GM19240 (cell line): ENCODE results near the gene GNG11.

Experiments
- DNase-seq: peaks from one replicate; pipeline ENCODE4 v3.0.0; 2011; ENCODE audit warnings: low spot score; ENCODE audit not compliant: insufficient read length

The GNG11 gene

DNA sequence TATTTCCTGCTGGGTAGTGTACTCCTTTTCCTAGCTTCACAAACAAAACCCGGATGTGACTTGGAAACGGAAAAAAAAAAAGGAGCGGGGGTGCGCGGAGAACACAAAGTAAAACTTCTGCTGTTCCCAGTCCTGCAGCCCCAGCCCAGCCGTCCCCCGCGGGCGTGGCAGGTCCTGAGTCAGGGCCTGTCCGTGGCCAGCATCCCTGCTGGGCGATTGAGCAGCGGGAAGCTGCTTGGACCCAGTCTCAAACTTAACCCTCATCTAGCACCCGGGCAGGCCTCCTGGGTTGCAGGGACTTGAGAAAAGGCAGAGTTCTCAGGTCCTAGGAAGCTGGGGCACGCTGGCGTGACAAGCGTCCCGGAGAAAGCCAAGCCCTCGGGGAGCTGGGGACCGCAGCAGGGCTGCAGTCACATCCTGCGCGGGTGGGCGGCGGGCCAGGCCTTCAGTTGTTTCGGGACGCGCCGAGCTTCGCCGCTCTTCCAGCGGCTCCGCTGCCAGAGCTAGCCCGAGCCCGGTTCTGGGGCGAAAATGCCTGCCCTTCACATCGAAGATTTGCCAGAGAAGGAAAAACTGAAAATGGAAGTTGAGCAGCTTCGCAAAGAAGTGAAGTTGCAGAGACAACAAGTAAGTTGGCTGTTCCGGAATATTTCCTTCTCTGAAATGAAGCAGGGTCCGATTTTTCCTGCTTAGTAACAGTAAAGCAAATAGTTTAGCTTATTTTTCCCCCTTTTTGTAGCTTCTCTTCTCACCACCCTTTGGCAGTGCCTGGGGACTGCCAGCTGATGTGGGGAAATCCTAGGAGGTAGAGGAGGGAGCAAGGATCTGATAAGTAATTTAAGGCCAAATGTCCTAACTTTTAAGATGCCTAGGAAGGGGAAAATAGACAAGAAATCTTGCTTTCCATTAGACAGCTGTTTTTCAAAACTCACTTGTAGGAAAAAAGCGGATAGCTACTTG lies at the start of gene GNG11:
TSS of gene GNG11 (plus strand) at position 129 of the 960 bp plus-strand sequence. CDS start at position 532, 403 bp downstream.
- DNase-seq: peak; percentile 3

DNA sequence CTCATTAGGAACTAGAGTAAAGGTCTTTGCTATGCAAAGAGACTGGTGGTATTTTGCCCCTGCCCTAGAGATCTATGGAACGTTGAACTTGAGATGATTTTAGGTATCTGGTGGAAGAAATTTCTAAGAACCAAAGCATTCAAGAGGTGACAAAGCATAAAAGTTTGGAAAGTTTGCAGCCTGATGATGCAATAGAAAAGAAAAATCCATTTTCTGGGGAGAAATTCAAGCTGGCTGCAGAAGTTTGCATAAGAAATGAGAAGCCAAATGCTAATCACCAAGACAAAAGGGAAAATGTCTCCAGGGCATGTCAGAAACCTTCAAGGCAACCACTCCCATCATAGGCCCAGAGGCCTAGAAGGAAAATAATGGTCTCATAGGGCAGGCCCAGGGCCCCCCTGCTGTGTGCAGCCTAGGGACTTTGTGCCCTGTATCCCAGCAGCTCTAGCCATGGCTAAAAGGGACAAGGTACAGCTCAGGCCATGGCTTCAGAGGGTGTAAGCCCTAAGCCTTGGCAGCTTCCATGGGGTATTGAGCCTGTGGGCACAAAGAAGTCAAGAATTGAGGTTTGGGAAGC lies 47.4 kb upstream of the GNG11 start:
- DNase-seq: no peak

DNA sequence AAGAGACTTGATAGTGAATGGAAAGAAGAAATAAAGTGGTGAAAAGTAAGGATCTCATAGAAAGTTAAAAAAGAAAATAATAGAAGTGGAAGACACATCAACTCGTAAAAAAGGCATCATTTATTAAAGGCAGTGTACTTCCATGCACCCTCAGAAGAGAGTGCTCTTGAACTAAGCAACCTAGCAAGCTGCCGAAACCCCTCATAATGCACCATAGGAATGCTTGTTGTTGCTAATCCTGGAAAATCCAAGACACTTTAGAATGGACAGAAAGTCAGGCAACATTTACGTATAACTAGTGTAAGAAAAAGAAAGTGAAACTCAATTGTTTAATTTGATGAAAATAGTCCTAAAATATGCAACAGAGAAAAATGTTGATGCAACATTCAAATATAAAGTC lies 43.8 kb upstream of the GNG11 start:
- no peak for DNase-seq

DNA sequence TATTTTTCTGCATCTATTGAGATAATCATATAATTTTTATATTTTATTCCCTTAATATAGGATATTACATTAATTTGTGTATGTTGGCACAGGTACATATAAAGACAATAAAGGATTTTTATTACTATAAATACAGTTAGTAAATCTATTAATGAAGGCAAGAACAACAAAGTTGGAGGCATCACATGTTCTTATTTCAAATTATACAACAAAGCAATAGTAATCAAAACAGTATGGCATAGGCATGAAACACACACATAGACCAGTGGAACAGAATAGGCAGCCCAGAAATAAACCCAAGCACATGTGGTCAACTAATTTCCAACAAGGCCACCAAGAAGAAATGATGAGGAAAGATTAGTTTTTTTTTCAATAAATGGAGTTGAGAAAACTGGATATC lies 42.2 kb upstream of the GNG11 start:
- DNase-seq: no peak

DNA sequence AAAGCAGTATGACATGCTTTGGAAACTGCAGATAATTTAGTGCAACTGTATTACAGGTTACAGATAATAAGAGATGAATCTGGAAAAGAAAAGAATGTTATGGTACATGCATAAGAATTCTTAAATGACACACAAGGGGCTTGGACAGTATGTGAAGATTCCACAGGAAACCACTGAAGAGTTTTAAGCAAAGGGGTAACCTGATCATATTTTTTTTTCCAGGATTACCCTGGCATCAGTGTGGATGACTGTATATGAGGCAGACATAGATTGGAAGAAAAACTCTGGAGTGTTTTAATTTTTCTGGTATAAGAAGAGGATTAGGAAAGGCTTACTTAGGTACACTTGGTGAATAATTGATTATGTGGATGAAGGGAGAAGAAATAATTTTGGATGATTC lies 39.1 kb upstream of the GNG11 start:
- DNase-seq: no peak

DNA sequence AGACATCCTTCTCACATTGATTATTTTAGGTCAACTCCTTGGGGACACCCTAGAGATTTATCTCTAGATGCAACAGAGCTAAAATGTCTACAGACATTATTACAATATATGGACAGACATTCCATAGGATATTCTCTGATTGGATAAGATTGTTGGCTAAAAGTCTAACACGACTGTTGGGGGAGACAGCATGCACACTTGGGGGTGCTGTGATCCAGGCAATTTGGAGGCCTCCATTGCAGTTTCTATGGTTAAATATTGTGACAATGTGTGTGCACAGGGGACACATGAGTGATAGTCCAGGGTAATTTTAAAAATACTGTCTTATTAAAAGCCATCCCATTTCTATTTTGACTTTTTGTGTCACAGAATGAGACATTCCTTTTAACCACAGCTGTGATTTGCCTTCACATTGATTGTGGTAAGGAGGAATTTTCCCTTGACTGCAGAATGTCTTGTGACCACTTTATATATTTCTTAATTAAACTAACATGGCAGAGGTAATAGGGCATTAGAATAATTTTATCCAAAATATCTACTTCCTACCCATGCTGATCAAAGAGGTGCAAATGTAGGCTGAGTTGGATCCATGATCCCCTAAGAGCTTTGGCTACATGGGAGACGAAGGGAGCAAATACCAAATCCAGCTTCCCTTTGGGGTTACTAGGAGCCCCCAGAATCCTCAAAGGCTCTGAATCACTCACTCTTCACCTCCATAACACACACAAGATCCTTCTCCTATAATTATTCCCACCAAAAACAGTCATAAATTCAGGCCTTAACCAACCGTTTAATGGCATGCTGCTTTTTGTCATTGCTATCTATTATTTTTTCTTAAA lies 38.2 kb upstream of the GNG11 start:
- DNase-seq: no peak

DNA sequence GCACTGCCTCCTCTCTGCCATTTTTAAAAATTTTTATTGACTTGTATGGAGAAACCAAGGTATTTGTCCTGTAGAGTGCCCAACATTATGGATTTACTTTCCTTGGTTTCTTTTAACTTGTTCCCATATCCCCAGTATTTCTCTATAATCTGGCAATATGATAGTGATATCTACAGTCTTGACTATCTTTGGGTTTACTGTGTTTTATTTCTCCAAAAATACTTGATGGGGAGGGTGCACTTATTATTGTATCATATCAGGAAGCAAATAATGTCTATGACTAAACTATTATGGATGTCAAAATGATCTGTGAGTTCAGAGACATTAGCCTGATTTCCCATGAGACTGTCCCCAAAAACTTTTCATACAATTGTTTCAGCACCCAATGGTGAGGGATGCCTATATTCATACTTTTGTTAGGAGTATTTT lies 37.6 kb upstream of the GNG11 start:
- no peak for DNase-seq

DNA sequence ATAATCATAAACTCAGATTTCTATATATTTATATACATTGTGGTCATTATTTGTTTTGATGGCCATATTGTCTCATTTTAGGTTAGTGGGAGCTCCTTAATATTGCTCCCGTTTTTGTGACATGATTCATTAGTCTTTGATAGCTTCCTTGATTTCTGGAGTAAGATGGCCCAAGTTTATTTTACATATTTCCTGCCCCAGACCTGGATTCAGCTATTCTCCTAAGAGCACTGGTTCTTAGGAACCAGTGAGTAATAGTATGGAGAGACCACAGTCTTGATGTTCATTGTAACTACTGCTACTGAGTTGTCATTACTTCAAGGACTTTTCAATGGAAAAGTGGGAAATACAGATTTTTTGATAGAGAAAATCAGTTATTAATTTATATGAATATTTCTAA lies 37.0 kb upstream of the GNG11 start:
- DNase-seq: no peak

DNA sequence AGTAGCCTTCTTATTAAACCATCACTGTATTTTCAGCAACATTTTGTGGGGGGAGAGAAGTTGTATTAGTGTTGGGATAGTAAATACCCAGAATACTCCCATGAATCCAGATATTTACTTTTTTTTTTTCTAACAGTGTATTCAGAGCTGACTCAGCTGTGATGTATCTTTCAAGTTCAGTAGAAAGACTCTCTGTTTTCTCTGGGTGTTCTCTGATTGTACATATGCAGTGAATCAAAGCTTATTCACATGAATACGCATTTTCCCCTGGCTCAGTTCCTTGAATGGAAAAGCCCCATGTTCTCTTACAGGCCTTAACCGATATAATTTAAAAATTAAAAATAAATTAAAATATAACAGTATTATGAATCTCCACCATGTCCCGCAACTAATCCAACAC lies 32.3 kb upstream of the GNG11 start:
- no peak for DNase-seq

DNA sequence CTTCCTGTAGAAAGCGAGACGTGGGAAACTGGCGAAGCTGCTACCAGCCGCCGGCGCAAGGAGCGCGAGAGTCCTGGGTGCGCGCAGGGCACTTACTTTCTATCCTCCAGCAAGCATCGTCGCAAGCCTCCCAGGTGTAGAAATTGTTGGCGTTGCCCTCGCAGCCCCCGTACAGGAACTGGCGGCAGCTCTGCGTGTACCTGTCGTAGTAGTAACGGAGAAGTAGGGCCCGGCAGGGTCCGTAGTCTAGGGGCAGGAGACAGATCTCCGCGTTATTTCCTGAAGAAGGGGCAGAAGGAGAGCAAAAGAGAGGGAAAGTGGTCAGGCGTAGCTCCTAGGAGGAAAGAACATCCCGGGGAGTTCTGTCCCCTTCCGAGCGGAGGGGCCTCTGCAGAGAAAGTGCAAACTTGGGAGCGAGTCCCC lies 31.5 kb upstream of the GNG11 start:
- no peak for DNase-seq

DNA sequence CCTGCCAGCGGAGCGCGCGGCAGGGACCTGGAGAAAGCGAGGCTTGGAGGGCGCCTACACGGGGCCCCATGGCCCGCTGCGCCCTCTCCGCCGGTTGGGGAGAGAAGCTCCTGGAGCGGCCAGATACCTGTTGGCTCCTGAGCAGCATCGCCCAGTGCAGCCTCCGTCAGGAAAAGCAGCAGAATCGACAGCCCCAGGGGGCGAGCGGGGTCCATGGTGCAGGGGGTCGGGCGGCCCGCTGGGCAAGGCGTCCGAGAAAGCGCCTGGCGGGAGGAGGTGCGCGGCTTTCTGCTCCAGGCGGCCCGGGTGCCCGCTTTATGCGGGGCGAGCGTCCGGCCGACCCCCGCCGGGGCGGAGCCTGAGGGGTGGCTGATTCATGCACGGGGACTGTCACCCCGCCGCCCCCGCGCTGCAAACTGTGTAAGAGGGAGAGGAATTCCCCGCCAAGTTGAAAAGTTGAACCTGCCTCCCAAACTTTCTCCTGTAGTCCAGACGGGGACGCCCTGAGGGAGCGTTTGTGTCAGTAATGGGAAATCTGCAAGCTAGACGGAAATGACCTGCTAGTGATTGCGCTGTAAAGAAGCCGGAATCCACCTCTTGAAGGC lies 31.0 kb upstream of the GNG11 start, which contains the start of gene TFPI2:
TSS of gene TFPI2 (minus strand) at position 290 of the 605 bp plus-strand sequence. CDS start at position 215, 75 bp downstream.
- no peak for DNase-seq

DNA sequence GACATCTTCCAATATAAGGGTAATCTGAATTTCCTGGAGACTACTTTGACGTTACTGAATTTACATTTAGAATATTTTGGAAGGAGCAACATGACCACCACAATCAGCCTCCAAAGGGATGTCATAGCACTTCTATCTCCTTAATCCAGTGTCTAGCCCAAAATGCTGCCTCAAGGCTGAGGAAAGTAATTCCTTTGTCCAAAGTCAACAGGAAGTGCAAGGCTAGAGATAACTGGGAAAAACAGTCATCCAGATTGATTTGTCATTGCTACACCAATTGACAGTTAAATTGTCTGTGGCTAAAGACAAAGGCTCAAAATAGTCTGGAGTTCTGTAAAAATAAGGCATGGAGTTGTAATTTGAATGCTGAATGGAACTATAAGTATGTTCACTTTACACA lies 27.1 kb upstream of the GNG11 start:
- no peak for DNase-seq

DNA sequence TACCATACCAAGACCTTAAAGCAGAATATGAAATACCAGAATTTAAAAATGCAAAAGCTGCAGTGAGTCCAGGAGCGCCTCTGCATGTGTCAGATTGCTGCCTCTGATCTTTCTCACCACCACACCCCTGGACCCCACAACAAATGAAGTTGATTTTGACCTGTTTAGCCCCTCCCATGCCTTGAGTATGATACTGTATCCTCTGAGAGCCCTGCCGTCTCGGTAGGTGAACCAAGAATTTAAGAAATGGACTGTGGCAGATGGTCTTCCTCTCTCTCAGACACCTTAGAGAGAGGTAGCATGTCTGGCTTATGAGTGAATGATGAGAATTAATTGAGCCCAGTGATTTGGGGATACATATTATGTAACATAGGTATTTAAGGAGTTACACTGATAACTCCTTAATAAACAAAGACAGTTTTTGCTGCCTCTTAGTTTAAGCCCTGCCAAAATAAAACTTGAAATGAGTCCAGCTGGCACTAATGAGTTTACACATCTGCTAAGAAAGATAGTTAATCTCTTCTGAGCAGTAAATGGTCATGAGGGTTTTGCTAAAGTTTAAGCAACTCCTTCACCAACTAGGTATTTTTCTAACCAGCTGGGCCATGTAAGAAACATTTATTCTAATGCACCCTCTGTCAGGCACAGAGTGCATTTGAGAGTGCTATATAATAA lies 26.4 kb upstream of the GNG11 start:
- no peak for DNase-seq

DNA sequence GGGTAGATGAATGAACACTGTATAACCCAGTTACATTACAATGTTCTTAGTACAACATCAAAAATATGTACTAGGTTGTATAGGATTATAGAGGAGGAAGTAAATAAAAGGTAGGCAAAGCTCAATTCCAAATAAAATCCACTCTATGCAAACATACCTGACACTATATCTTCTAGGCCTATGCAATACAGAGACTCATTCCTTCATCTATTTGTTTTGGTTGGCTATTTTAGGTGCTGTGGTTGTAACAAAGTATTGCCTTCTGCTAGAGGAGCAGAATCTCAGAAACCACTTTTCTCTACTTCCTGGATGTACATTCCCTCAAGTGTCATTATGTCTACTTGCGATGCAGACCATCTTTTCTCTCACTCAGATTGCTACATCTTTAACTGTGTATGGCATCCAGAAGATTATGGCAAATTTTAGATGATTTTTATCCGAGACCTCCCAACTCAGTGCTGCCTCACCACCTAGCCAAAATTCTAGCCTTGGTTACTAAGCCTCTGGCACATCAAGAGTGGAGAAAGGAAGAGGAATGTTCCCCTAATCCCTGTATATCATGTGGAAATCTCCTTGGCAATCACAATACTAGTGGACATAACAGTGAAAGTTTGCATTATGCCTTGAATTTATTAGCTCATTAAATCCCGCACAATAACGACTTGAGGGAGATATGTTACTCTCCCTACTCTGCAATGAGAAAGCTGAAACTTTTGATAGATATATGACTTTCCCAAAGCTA lies 25.5 kb upstream of the GNG11 start:
- no peak for DNase-seq

DNA sequence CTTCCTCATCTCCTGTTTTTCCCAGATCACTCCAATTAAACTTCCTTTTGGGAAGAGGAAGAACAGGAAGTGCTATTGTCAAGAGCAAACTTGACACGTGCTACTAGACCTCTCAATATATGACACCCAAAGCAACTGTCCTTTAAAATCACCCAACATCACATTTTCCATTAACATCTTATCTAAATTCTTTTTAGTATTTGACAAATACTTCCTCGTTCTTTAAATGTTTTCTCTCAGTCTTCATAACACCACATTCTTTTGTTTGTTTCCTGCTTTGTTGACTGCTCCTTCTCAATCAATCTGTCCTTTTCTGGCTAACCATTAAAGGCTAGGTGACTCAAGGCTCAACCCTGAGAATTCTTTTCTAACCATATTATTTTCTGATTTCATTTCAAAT lies 23.9 kb upstream of the GNG11 start:
- no peak for DNase-seq

DNA sequence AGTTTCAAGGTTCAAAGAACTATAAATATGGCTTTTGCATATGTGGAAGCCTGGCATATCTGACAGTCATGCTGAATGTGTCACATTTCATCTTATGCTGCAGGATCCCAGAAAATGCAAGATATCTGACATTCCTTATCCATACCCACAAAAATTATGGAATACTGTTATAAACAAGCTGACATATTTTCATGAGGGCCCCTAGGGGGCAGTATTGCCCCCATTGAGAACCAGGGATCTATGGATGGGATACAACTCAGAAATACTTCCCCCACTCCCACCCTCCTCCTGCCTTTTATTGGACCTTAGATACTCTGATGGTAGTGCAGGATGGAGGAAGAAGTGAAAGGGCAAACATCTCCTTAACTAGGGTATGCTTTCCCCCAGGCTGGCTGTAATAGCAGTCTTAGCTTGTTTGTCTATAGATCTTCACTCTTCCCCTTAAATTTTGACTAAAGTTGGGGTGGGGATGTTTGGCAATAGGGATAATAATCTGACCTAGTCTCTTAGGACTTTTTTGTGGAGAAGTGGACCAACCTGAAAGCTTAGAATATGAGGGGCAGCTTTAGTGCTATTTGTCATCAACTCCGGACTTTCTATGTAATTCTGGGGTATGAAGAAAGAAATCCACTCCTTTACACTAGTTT lies 18.6 kb upstream of the GNG11 start:
- no peak for DNase-seq

DNA sequence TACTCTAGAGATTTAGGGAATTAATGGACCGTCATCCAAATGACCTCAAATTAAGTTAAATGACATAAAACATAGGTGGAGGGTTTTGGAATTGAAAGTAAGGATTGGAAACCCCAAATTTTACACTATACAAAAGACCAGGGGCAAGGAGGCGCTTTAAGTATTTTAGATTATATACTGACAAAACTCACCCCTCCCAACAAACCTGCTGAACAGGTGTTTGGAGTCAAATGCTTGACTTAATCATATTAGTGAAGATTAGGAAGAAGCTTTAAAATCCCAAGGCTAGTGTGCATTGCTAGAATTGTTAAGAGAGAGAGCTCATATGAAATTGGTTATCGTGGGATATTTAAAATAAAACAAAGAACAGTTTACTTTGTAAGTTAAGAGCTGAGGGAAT lies 15.3 kb upstream of the GNG11 start, which contains the start of gene GNGT1:
TSS of gene GNGT1 (plus strand) at position 301 of the 400 bp plus-strand sequence. CDS start 180 bp downstream, outside the sequence.
- no peak for DNase-seq

DNA sequence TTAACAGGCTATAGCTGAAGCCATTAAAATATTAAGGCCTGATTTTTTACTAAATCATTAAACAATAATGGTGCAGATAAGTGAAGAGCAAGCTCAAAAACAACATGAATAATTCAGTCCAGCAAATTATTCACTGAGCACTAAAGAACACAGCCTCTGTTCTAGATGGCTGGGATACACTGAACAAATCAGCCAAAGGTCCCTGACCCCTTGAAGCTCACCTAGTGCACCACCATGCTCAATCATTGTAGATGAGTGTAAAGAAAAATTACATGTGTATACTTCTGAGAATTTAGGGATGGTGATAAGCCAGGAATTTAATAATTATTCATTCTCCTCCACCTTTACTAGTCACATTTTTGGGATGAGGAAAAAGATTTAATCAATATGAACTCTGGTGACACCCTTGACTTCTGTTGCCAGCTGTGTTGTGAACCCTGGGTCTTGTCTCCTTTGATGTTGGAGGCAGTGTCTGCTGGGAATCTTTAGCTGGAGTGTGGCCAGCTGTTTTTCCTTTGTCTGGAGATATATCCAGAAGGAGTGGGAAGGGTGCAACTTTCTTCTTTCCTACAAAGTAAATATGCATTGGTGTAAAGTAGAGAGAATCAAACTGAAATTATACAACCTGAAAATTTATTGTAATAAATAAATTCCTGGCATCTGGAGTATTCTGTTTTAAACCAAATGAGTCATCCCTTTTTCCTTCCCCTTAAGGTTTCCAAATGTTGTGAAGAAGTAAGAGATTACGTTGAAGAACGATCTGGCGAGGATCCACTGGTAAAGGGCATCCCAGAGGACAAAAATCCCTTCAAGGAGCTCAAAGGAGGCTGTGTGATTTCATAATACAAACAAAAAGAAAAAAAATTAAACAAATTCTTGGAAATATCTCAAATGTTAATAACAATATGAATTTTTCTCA lies 11.2 kb upstream of the GNG11 start:
- DNase-seq: no peak
